GM10266 (cell line): ENCODE data around the gene ERICH4.
"Not testable (repeated sequence)": the region's sequence is repeated elsewhere in the genome, so short reads cannot be mapped to it uniquely, and the experiment has no call there.

ENCODE experiments used
- DNase-seq: peaks from one replicate; pipeline ENCODE4 v3.0.0; 2012; ENCODE audit errors: extremely low spot score
- CTCF ChIP-seq: IDR thresholded peaks from 2 replicates; pipeline ENCODE4 v1.5.1; 2012; ENCODE audit warnings: mild to moderate bottlenecking, low read depth; ENCODE audit not compliant: control insufficient read depth, insufficient read depth; ENCODE audit errors: missing control alignments

The ERICH4 gene

GRCh38 chr19:41401483-41401882 is 41.5 kb upstream of the ERICH4 start:
- TF ChIP-seq CTCF, result no peak

GRCh38 chr19:41402010-41402409 is 40.9 kb upstream of the ERICH4 start:
- no peak for TF ChIP-seq CTCF
- no peak for DNase-seq

More at GRCh38 chr19:41401483-41401882, 41.5 kb upstream of the ERICH4 start:
- no peak for DNase-seq

GRCh38 chr19:41403181-41403970 is 39.6 kb upstream of the ERICH4 start:
- no peak for DNase-seq
- TF ChIP-seq CTCF, result no peak

- no peak for TF ChIP-seq CTCF
- no peak for DNase-seq
Measured at GRCh38 chr19:41405776-41406175, 37.2 kb upstream of the ERICH4 start.

- TF ChIP-seq CTCF, result no peak
- no peak for DNase-seq
Measured at GRCh38 chr19:41407271-41407670, 35.7 kb upstream of the ERICH4 start.

GRCh38 chr19:41408256-41408655 is 34.7 kb upstream of the ERICH4 start:
- no peak for DNase-seq
- TF ChIP-seq CTCF, result no peak

- not testable (repeated sequence) for DNase-seq
Measured at GRCh38 chr19:41408846-41409245, 34.1 kb upstream of the ERICH4 start.
